T-cell (primary cell): ENCODE data around the gene MACO1. TPM values are rescaled to one million over a fixed set of nuclear protein-coding genes. Genes with fewer than 3 reads are reported as not detected.
A peak's percentile ranks its signal among the peaks of the same experiment; 100 is the strongest.

Experiments used
- ATAC-seq, 4 experiments: fragments of 200-7000 bp in 3 of 4; fragments of 150-1000 bp in 1 of 4; cut with Tn5 transposase; replicated peaks in 1 of 4; 1 replicate in 3 of 4; 2 replicates in 1 of 4; pipeline ENCODE4 v1.10.0; 2021; ENCODE audit warnings: moderate library complexity in 3 of 4, mild to moderate bottlenecking in 2 of 4, moderate number of reproducible peaks in 1 of 4
- CTCF ChIA-PET, 2 donors: fragments of 300-600 bp; sonication (Branson Sonifier 250); formaldehyde crosslinking; loops; one replicate each; lab custom pipeline; 2022; ENCODE audit warnings: antibody characterized with exemption in 2 of 2; lab: Charles Lee
- POLR2A ChIA-PET, 2 donors: fragments of 300-600 bp; sonication (Branson Sonifier 250); formaldehyde crosslinking; loops; one replicate each; lab custom pipeline; 2022; ENCODE audit warnings: antibody characterized with exemption in 2 of 2; lab: Charles Lee
- DNase-seq, 35 experiments: peaks; one replicate each; pipeline versions ENCODE4 v3.0.0 to v3.0.0-alpha.2; 2013 to 2023
- H3K27ac ChIP-seq: one replicate; pipeline ENCODE4 v1.5.1; 2013; ENCODE audit warnings: low read length
- H3K27me3 ChIP-seq, 2 experiments: replicated peaks in 1 of 2; 1 replicate in 1 of 2; 2 replicates in 1 of 2; pipeline versions ENCODE4 v1.6.1 to v1.7.0; 2013; ENCODE audit warnings: low read length in 1 of 2, mixed read lengths in 1 of 2; ENCODE audit not compliant: control insufficient read depth in 2 of 2, insufficient read depth in 2 of 2; ENCODE audit errors: extremely low read depth in 1 of 2
- H3K36me3 ChIP-seq, 2 donors: 1 replicate in 1 of 2; 2 replicates in 1 of 2; pipeline versions ENCODE4 v1.6.1 to v1.7.0; 2013; ENCODE audit warnings: low read length in 1 of 2; ENCODE audit not compliant: control insufficient read depth in 2 of 2, insufficient read depth in 1 of 2; ENCODE audit errors: extremely low read depth in 1 of 2
- H3K4me1 ChIP-seq, 2 experiments: 1 replicate in 1 of 2; 2 replicates in 1 of 2; pipeline versions ENCODE4 v1.6.1 to v1.7.0; 2013; ENCODE audit warnings: low read length in 2 of 2, mixed read lengths in 1 of 2; ENCODE audit not compliant: insufficient read depth in 2 of 2, control insufficient read depth in 1 of 2; ENCODE audit errors: extremely low read depth in 1 of 2
- H3K4me3 ChIP-seq, 2 donors: 1 replicate in 1 of 2; 2 replicates in 1 of 2; pipeline versions ENCODE4 v1.5.1 to v1.7.0; 2013; ENCODE audit warnings: mild to moderate bottlenecking in 2 of 2, low read length in 1 of 2, moderate library complexity in 1 of 2; ENCODE audit not compliant: control insufficient read depth in 1 of 2; ENCODE audit errors: extremely low read depth in 1 of 2
- H3K9me3 ChIP-seq: 2 replicates; pipeline ENCODE4 v1.7.0; 2013
- H3K27ac Mint-ChIP-seq, 2 donors: one replicate each; pipeline ENCODE4 v1.8.0; 2020 to 2021; ENCODE audit warnings: mild to moderate bottlenecking in 2 of 2, mixed read lengths in 2 of 2
- H3K27me3 Mint-ChIP-seq, 2 donors: one replicate each; pipeline ENCODE4 v1.8.0; 2021 to 2022; ENCODE audit warnings: mixed read lengths in 2 of 2
- H3K36me3 Mint-ChIP-seq: one replicate; pipeline ENCODE4 v1.8.0; 2021; ENCODE audit warnings: mixed read lengths
- H3K4me1 Mint-ChIP-seq, 3 donors: one replicate each; pipeline ENCODE4 v1.8.0; 2020 to 2022; ENCODE audit warnings: mixed read lengths in 3 of 3, mild to moderate bottlenecking in 1 of 3
- H3K4me3 Mint-ChIP-seq, 3 donors: one replicate each; pipeline ENCODE4 v1.8.0; 2020 to 2022; ENCODE audit warnings: mild to moderate bottlenecking in 3 of 3, mixed read lengths in 3 of 3, moderate library complexity in 3 of 3
- H3K9me3 Mint-ChIP-seq, 3 donors: one replicate each; pipeline ENCODE4 v1.8.0; 2020 to 2022; ENCODE audit warnings: mixed read lengths in 3 of 3
- WGBS: methylation state at CpG from one replicate; pipeline ENCODE4 v1.1.5; 2013; ENCODE audit warnings: missing lambda C conversion rate; ENCODE audit not compliant: insufficient coverage; 5-methylcytosine and 5-hydroxymethylcytosine counted together
- total RNA-seq, 35 experiments: library from RNA in 6 of 35; stranded (reverse) in 6 of 35; fragments of 120-200 nt in 1 of 35; gene quantifications; one replicate each; pipeline versions ENCODE4 v1.2.1 to v1.2.4 and lab custom pipeline; 2013 to 2026

MACO1 gene
- total RNA-seq, 5 donors from 2014 or later (not counting 1 experiment from before 2014, with no cell fraction given), result 19.7 to 23.2 (median 21.5) TPM

GRCh38 chr1:25485536-25486411, 55.1 kb downstream of the MACO1 start:
- Histone ChIP-seq H3K27me3 (no peaks in the 10 kb centered on the region), H3K9me3 (no peaks in the 10 kb centered on the region), H3K4me1 (no peaks in the 10 kb centered on the region), H3K36me3 (peaks cover 0 to 51% of the 10 kb centered on the region in 2 donors), H3K4me3 (no peak overlapping the region), H3K27ac (no peak overlapping the region)
- no peak for ATAC-seq
- peak overlapping the region; percentile 54 to 73 for H3K27ac Mint-ChIP-seq
- H3K27me3 Mint-ChIP-seq, result no peaks in the 10 kb centered on the region
- DNase-seq, result no peak
- ChIA-PET POLR2A (no interaction called here), CTCF (interaction anchor here (0.5 to 1.3 kb wide), 3 partner anchors 10 to 316 kb away, joined by 3 to 4 read pairs (median 3); no protein-coding TSS in a partner anchor)
- 73% methylated on average over 3 of the region's 6 CpGs for WGBS
- H3K4me1 Mint-ChIP-seq, result peaks cover 24 to 30% (median 27%) of the 10 kb centered on the region in 3 donors
- no peak overlapping the region for H3K4me3 Mint-ChIP-seq
- H3K9me3 Mint-ChIP-seq, result no peaks in the 10 kb centered on the region
- peaks cover 56% of the 10 kb centered on the region for H3K36me3 Mint-ChIP-seq

DNA sequence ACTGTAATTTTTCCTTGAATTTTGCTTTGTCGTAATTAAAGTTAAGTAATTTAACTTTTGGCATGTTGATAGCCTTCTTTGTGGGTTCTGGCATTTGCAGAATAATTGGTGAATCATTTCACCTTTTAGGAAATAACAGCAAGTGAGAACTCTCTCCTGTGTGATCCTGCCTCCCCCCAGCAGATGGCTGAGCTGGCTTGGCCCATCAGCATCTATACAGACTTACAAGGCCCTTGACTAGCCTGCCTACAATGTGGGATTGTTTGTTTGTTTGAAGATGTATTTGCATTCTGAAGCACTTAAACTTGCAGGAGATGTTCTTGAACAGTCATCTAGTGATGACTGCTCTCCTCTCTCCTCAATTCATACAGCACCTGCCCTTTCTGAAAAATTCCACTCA, 55.9 kb downstream of the MACO1 start:
- Histone ChIP-seq H3K4me3 (no peak overlapping the region), H3K4me1 (no peaks in the 10 kb centered on the region), H3K9me3 (no peaks in the 10 kb centered on the region), H3K36me3 (peaks cover 0 to 59% of the 10 kb centered on the region in 2 donors), H3K27ac (no peak overlapping the region), H3K27me3 (no peaks in the 10 kb centered on the region)
- peaks cover 20 to 26% (median 24%) of the 10 kb centered on the region in 3 donors for H3K4me1 Mint-ChIP-seq
- H3K36me3 Mint-ChIP-seq, result peaks cover 62% of the 10 kb centered on the region
- H3K9me3 Mint-ChIP-seq, result no peaks in the 10 kb centered on the region
- CTCF ChIA-PET, result interaction anchor here in 1 of 2 donors (2.2 kb wide), 1 partner anchor 10 kb away, joined by 9 read pairs; no protein-coding TSS in a partner anchor
- H3K27me3 Mint-ChIP-seq, result no peaks in the 10 kb centered on the region
- POLR2A ChIA-PET, result interaction anchor here in 1 of 2 donors (0.6 kb wide), 1 partner anchor 12 kb away, joined by 3 read pairs; no protein-coding TSS in a partner anchor
- H3K27ac Mint-ChIP-seq, result no peak overlapping the region
- ATAC-seq (no peak), DNase-seq (no peak)
- no peak overlapping the region for H3K4me3 Mint-ChIP-seq
- no CpG with 5 or more reads among the region's 1 CpG for WGBS

GRCh38 chr1:25487628-25488027, 56.9 kb downstream of the MACO1 start:
- no peaks in the 10 kb centered on the region for H3K9me3 Mint-ChIP-seq
- peaks cover 10 to 18% (median 16%) of the 10 kb centered on the region in 3 donors for H3K4me1 Mint-ChIP-seq
- Histone ChIP-seq H3K4me1 (no peaks in the 10 kb centered on the region), H3K9me3 (no peaks in the 10 kb centered on the region), H3K27me3 (no peaks in the 10 kb centered on the region), H3K4me3 (no peak overlapping the region), H3K36me3 (peaks cover 5 to 69% of the 10 kb centered on the region in 2 donors), H3K27ac (no peak overlapping the region)
- DNase-seq (peak in 25 of 35 experiments; percentile 11 to 60 (median 37)), ATAC-seq (no peak)
- POLR2A ChIA-PET, result interaction anchor here in 1 of 2 donors (0.5 to 0.7 kb wide), 4 partner anchors 44 to 510 kb away, joined by 4 to 5 read pairs (median 4); partner anchors contain the start of gene PAFAH2
- H3K27ac Mint-ChIP-seq, result peak overlapping the region in 1 of 2 donors; percentile 28
- no CpG with 5 or more reads among the region's 2 CpGs for WGBS
- CTCF ChIA-PET, result interaction anchor here (0.6 to 2.2 kb wide), 9 partner anchors 9 to 1509 kb away, joined by 3 to 9 read pairs (median 4); partner anchors contain the start of gene MACO1 (in 1 of the 2)
- no peaks in the 10 kb centered on the region for H3K27me3 Mint-ChIP-seq
- H3K36me3 Mint-ChIP-seq, result peaks cover 66% of the 10 kb centered on the region
- no peak overlapping the region for H3K4me3 Mint-ChIP-seq

DNA sequence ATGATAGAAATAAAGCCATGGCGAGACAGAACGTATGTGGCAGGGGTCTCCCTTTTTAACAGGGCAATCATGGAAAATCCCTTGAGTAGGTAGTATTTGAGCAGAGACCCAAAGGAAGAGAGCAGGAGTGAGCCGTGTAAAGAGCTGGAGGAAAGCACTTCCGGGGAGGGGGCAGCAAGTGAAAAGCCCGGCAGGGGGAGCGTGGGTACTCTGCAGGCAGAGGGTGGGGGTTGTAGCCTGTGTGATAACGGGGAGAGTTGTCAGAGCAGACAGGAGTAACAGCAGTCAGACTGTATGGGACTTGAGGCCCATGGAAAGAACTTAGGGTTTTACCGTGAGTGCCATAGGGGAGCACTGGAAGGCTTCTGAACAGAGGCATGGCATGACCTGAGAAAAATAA, 61.6 kb downstream of the MACO1 start:
- CTCF ChIA-PET, result no interaction called here

GRCh38 chr1:25494952-25495351, 64.3 kb downstream of the MACO1 start:
- Mint-ChIP-seq H3K27me3 (no peaks in the 10 kb centered on the region), H3K4me1 (peaks cover 0 to 5% (median 2%) of the 10 kb centered on the region in 3 donors), H3K4me3 (no peak overlapping the region), H3K36me3 (peaks cover 60% of the 10 kb centered on the region), H3K27ac (peak overlapping the region; percentile 24 to 46), H3K9me3 (no peaks in the 10 kb centered on the region)
- 96% methylated on average over 3 of the region's 3 CpGs for WGBS
- Histone ChIP-seq H3K9me3 (no peaks in the 10 kb centered on the region), H3K27ac (no peak overlapping the region), H3K36me3 (peaks cover 9 to 81% of the 10 kb centered on the region in 2 donors), H3K4me3 (no peak overlapping the region), H3K4me1 (no peaks in the 10 kb centered on the region), H3K27me3 (no peaks in the 10 kb centered on the region)
- CTCF ChIA-PET, result no interaction called here
- ATAC-seq, result no peak
- POLR2A ChIA-PET, result no interaction called here
- DNase-seq, result no peak

More for the DNA sequence above, 61.6 kb downstream of the MACO1 start:
- Mint-ChIP-seq H3K27me3 (no peaks in the 10 kb centered on the region), H3K4me3 (no peak overlapping the region), H3K9me3 (no peaks in the 10 kb centered on the region), H3K4me1 (peaks cover 5 to 10% (median 7%) of the 10 kb centered on the region in 3 donors), H3K36me3 (peaks cover 58% of the 10 kb centered on the region), H3K27ac (peak overlapping the region; percentile 25 to 39)
- no peak overlapping the region for H3K4me3 ChIP-seq
- WGBS, result 96% methylated on average over 8 of the region's 8 CpGs
- POLR2A ChIA-PET, result interaction anchor here in 1 of 2 donors (1.0 kb wide), 1 partner anchor 27 kb away, joined by 3 read pairs; no protein-coding TSS in a partner anchor
- H3K36me3 ChIP-seq, result peaks cover 5 to 71% of the 10 kb centered on the region in 2 donors
- H3K4me1 ChIP-seq, result no peaks in the 10 kb centered on the region
- ATAC-seq, result no peak
- no peak overlapping the region for H3K27ac ChIP-seq
- H3K9me3 ChIP-seq, result no peaks in the 10 kb centered on the region
- H3K27me3 ChIP-seq, result no peaks in the 10 kb centered on the region
- DNase-seq, result no peak

GRCh38 chr1:25500694-25501093, 70.0 kb downstream of the MACO1 start:
- H3K4me1 Mint-ChIP-seq, result peaks cover 9 to 16% (median 14%) of the 10 kb centered on the region in 3 donors
- CTCF ChIA-PET, result interaction anchor here (0.6 to 0.7 kb wide), 2 partner anchors 1254 to 1275 kb away, joined by 3 to 7 read pairs; no protein-coding TSS in a partner anchor
- ATAC-seq, result no peak
- no peaks in the 10 kb centered on the region for H3K27me3 Mint-ChIP-seq
- Histone ChIP-seq H3K4me3 (no peak overlapping the region), H3K4me1 (peaks cover 0 to 15% of the 10 kb centered on the region in 2 experiments), H3K9me3 (no peaks in the 10 kb centered on the region), H3K27me3 (no peaks in the 10 kb centered on the region), H3K27ac (no peak overlapping the region), H3K36me3 (peaks cover 9 to 45% of the 10 kb centered on the region in 2 donors)
- H3K4me3 Mint-ChIP-seq, result no peak overlapping the region
- POLR2A ChIA-PET, result no interaction called here
- H3K9me3 Mint-ChIP-seq, result no peaks in the 10 kb centered on the region
- H3K36me3 Mint-ChIP-seq, result peaks cover 31% of the 10 kb centered on the region
- no peak for DNase-seq
- peak overlapping the region; percentile 45 to 66 for H3K27ac Mint-ChIP-seq
- no CpG with 5 or more reads among the region's 1 CpG for WGBS
